Testis (tissue), 2 donors: ENCODE measurements around the gene PRKN.

Experiments
- CTCF ChIP-seq, 3 experiments: fragments of 450-650 bp in 2 of 3; fragments of 200-600 bp in 1 of 3; sonication (generic) in 1 of 3; IDR thresholded peaks; one replicate each; pipeline ENCODE4 v1.5.1; 2016 to 2019; ENCODE audit warnings: antibody characterized with exemption in 3 of 3, mild to moderate bottlenecking in 2 of 3, moderate library complexity in 1 of 3
- POLR2A ChIP-seq: fragments of 450-650 bp; IDR thresholded peaks from one replicate; pipeline ENCODE4 v1.6.1; 2017; ENCODE audit warnings: antibody characterized with exemption, mild to moderate bottlenecking, moderate library complexity

DNA sequence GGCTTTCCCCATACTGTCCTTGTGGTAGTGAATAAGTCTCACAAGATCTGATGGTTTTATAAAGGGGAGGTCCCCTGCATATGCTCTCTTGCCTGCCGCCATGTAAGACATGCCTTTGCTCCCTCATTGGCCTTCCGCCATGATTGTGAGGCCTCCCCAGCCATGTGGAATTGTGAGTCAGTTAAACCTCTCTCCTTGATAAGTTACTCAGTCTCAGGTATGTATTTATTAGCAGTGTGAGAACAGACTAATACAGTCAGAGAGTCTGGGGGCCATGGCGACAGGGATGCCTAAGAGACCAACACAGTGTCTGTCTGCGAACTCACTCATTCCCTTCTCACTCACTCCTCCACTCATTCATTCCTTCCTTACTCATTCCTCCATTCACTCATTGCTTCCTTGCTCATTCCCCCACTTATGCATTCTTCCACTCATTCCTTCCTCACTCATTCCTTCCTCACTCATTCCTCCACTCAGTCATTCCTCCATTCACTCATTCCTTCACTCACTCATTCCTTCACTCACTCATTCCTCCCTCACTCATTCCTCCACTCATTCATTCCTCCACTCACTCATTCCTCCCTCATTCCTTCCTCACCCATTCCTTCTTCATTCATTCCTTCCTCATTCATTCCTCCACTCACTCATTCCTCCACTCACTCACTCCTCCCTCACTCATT lies 1316.2 kb downstream of the PRKN start:
- TF ChIP-seq CTCF (IDR thresholded peaks at IDR 0.05) (no peak), POLR2A (no peak)
